Aorta (tissue), 5 donors: ENCODE measurements around the gene RNF167. TPM values are rescaled to one million over a fixed set of nuclear protein-coding genes. Genes with fewer than 3 reads are reported as not detected.

Source experiments
- ATAC-seq: fragments of 200-7000 bp; cut with Tn5 transposase; one replicate; pipeline ENCODE4 v1.9.1; 2022; ENCODE audit warnings: moderate library complexity; ENCODE audit not compliant: low FRiP score
- DNase-seq, 2 donors: peaks; one replicate each; pipeline ENCODE4 v3.0.0-alpha.2; 2020
- H3K27ac ChIP-seq, 2 donors: one replicate each; pipeline ENCODE4 v1.5.1; 2013; ENCODE audit warnings: low read length in 2 of 2, mild to moderate bottlenecking in 2 of 2, moderate library complexity in 2 of 2, control low read depth in 1 of 2, inconsistent platforms in 1 of 2, low read depth in 1 of 2
- H3K27me3 ChIP-seq, 2 donors: one replicate each; pipeline ENCODE4 v1.6.1; 2013; ENCODE audit warnings: control low read depth in 1 of 2, low read length in 1 of 2, mild to moderate bottlenecking in 1 of 2, moderate library complexity in 1 of 2; ENCODE audit not compliant: insufficient read depth in 2 of 2, control insufficient read depth in 1 of 2
- H3K36me3 ChIP-seq, 2 donors: one replicate each; pipeline ENCODE4 v1.6.1; 2013; ENCODE audit warnings: control low read depth in 1 of 2, low read length in 1 of 2, mild to moderate bottlenecking in 1 of 2; ENCODE audit not compliant: insufficient read depth in 2 of 2, control insufficient read depth in 1 of 2
- H3K4me1 ChIP-seq, 2 donors: one replicate each; pipeline ENCODE4 v1.6.1; 2013; ENCODE audit warnings: low read length in 2 of 2, control low read depth in 1 of 2, mild to moderate bottlenecking in 1 of 2, moderate library complexity in 1 of 2; ENCODE audit not compliant: insufficient read depth in 2 of 2, control insufficient read depth in 1 of 2
- H3K4me3 ChIP-seq, 2 donors: one replicate each; pipeline ENCODE4 v1.5.1; 2013; ENCODE audit warnings: low read length in 2 of 2, control low read depth in 1 of 2, mild to moderate bottlenecking in 1 of 2
- H3K9me3 ChIP-seq: one replicate; pipeline ENCODE4 v1.6.1; 2013; ENCODE audit warnings: mild to moderate bottlenecking, low read length; ENCODE audit not compliant: control insufficient read depth
- WGBS, 2 donors: extraction: QIAGEN DNeasy Blood & Tissue Kit; methylation state at CpG; one replicate each; pipeline ENCODE4 v1.1.7; 2013; 5-methylcytosine and 5-hydroxymethylcytosine counted together
- intact Hi-C, 2 donors: fragments of 100-400 bp; cut with DNase I; formaldehyde crosslinking; loops; one replicate each; pipeline versions ENCODE4 v1.14.2 to v1.15.0; 2022
- polyA plus RNA-seq, 2 donors: library from polyadenylated mRNA; stranded (reverse); fragments of 200-250 nt; gene quantifications; one replicate each; pipeline ENCODE4 v1.2.3, GENCODE V29; 2013
- total RNA-seq, 2 donors: library from RNA; stranded (reverse); fragmentation: NEBNext Ultra II Directional; extraction: Animal tissue kit (Norgen Biotek cat#: 25700); gene quantifications; one replicate each; pipeline ENCODE4 v1.2.1, GENCODE V29; 2021
- donor health status: healthy with polysubstance abuse.
- donor health status: Bipolar disorder and iron deficiency.
- donor health status: DM: no; HTN: no; CAD: no.
- donor health status: DM: no; HTN: no; CAD: no.
- donor health status: DM: yes; HTN: yes; CAD: no.

The RNF167 gene
- total and polyA plus RNA-seq, 4 donors, result 39.3 to 89.3 (median 48.7) TPM

DNA sequence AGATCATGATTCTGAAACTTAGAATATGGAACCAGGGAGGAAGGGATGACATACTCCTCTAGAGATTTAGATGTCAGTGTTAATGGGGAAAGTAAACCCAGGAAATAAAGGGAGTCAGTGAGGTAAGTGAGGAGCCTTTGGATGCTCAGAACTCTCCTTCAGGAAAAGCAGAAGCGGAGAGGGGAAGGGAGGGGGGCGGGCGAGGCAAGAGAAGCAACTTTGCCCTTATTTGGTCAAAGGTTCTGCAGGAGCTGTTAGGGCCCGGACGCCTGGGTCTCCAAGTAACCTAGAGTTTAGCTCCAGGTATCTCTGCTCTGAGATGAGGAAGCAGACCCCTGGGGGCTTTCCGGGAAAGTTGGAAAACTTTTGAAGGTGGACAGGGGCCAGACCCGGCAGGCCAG is 6.9 kb downstream of the RNF167 start:
- ATAC-seq, result no peak
- Histone ChIP-seq H3K36me3 (no peaks in the 10 kb centered on the region), H3K27me3 (peaks cover 0 to 2% of the 10 kb centered on the region in 2 donors), H3K27ac (peak overlapping the region; percentile 30 to 57), H3K9me3 (no peaks in the 10 kb centered on the region), H3K4me1 (no peaks in the 10 kb centered on the region), H3K4me3 (peak overlapping the region; percentile 72 to 92)
- peak in 1 of 2 donors; percentile 56 for DNase-seq
- WGBS, 2 donors, result 0% methylated on average over 7 of the region's 7 CpGs
- intact Hi-C loops, result loop anchor here in 1 of 2 donors (5.0 kb wide), 1 partner anchor 50 kb away; the partner anchor contains the start of genes INCA1 and KIF1C

DNA sequence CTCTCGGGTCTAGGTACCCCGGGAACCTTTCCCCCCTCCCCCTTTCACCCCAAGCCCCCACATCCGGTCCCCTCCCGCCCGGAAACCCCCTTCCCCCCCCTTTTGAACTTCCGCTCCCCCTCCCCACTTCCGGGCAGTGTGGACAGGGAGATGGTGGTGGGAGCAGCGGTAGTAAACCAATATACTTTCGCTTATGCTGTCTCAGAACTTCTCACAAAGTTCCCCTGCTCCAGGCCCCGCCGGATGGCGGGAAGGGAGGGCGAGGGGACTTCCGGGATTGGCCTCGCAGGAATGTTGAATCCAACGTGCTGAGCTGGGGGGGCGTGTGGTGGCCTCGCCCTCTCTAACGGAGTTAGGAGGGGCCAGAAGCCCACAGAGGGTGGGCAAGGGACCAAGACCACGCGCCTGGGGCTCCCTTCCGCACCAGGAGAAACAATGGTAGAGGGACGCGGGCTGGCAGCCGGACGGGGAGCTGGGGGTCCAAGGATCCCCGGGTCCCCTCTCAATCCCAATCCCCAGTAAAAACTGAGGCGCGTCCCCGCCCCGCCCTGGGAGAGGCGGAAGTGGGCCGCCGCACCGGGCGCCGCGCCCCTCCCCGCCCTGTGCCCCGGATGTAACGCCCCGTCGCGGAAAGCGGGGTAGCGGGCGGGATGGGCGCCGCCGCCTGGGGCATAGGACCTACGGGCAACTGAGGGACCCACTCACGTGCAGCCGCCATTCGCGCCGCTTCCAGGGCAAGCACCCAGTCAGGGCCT is 7.5 kb downstream of the RNF167 start:
- H3K4me1 ChIP-seq, result no peaks in the 10 kb centered on the region
- H3K9me3 ChIP-seq, result no peaks in the 10 kb centered on the region
- no peaks in the 10 kb centered on the region for H3K36me3 ChIP-seq
- ATAC-seq, result peak; percentile 62
- DNase-seq, result peak; percentile 82 to 90
- 0 to 1% methylated on average over 50 to 56 of the region's 56 CpGs for WGBS, 2 donors
- peak overlapping the region; percentile 72 to 92 for H3K4me3 ChIP-seq
- peak overlapping the region; percentile 57 to 96 for H3K27ac ChIP-seq
- H3K27me3 ChIP-seq, result peaks cover 0 to 2% of the 10 kb centered on the region in 2 donors
- intact Hi-C loops, result loop anchor here in 1 of 2 donors (5.0 kb wide), 1 partner anchor 50 kb away; the partner anchor contains the start of genes INCA1 and KIF1C

GRCh38 chr17:4948166-4948930 is 8.3 kb downstream of the RNF167 start, which contains the start of gene PFN1:
Gene PFN1 (minus strand): TSS chr17:4948530. CDS start chr17:4948394, 136 bp downstream.
- ATAC-seq (peak; percentile 88), DNase-seq (peak; percentile 95 to 96)
- no peaks in the 10 kb centered on the region for H3K4me1 ChIP-seq
- H3K36me3 ChIP-seq, result no peaks in the 10 kb centered on the region
- peak within 1 kb of the TSS; percentile 72 to 92 for H3K4me3 ChIP-seq
- intact Hi-C loops, result loop anchor here in 1 of 2 donors (5.0 kb wide), 1 partner anchor 49 kb away; the partner anchor contains the start of genes INCA1 and KIF1C
- WGBS, 2 donors, result 0 to 1% methylated on average over 58 to 59 of the region's 59 CpGs
- H3K27me3 ChIP-seq, result peaks cover 0 to 2% of the 10 kb centered on the region in 2 donors
- no peaks in the 10 kb centered on the region for H3K9me3 ChIP-seq
- H3K27ac ChIP-seq, result peak within 1 kb of the TSS; percentile 83 to 96

DNA sequence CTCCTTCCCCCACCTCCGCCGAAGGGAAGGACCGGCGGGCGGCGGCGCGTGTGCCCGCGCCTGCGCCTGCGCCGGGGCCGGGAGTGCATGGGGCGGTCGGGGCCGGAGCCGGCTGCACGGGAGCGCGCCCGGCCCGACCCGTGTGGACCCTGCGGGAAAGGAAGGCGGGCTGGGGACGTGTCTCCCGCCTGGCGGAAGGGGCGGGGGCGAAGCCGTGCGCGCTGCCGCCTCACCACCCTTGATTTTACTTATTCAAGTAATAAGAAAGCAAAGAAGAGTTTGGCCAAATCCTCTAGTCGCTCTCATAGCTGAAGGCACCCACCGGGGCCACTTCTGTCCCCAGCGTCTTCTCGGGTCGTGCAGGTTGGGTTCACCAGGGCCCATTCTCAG is 8.9 kb downstream of the RNF167 start:
- intact Hi-C loops, result loop anchor here in 1 of 2 donors (1.0 to 5.0 kb wide), 2 partner anchors 18 to 48 kb away; partner anchors contain the start of genes INCA1, KIF1C and SPAG7
- no peaks in the 10 kb centered on the region for H3K9me3 ChIP-seq

DNA sequence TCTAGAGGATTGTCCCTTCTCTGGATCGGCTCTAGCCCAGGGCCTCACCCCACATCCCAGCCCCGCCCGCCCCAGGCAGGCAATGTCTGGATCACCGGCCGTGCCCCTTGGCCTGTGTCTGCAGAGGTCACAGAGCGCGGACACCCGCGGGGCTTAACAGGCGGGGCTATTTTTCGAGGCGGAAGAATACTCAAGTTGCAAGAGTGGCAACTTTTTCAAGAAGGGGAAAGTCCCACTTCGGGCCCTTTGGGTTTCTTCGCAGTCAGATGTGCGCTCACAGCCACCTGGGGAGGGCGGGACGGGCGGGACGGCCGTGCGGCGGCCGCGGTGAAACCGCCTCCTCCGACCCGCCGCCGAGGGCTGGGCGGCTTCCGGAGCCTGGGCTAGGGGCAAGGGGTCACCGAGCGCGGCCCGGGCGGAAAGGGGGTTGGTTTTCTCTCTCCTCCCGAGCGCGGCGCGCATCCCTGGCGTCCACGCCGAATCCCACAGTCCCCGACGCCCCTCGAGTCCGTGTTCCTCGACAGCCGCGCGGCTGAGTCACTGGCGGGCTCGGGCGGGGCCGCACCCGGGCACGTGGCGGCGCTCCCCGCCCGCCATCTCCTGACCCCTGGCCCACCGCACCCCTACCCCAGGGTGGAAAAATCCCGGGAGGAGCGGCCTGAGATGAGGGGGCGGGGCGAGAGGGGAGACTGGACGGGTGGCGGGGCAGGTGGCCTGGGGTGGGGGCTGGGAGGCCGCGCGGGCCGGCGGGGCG is 9.4 kb downstream of the RNF167 start:
- 1% methylated on average over 65 to 75 of the region's 75 CpGs for WGBS, 2 donors
- Histone ChIP-seq H3K4me1 (no peaks in the 10 kb centered on the region), H3K9me3 (no peaks in the 10 kb centered on the region)

More for the DNA sequence above, 8.9 kb downstream of the RNF167 start:
- peaks cover 0 to 2% of the 10 kb centered on the region in 2 donors for H3K27me3 ChIP-seq
- H3K4me1 ChIP-seq, result no peaks in the 10 kb centered on the region
- ATAC-seq, result peak; percentile 90
- peak overlapping the region in 1 of 2 donors; percentile 89 for H3K27ac ChIP-seq
- WGBS, 2 donors, result 0% methylated on average over 20 to 40 of the region's 40 CpGs
- DNase-seq, result peak; percentile 91 to 94
- H3K36me3 ChIP-seq, result no peaks in the 10 kb centered on the region
- peak overlapping the region; percentile 72 to 75 for H3K4me3 ChIP-seq

DNA sequence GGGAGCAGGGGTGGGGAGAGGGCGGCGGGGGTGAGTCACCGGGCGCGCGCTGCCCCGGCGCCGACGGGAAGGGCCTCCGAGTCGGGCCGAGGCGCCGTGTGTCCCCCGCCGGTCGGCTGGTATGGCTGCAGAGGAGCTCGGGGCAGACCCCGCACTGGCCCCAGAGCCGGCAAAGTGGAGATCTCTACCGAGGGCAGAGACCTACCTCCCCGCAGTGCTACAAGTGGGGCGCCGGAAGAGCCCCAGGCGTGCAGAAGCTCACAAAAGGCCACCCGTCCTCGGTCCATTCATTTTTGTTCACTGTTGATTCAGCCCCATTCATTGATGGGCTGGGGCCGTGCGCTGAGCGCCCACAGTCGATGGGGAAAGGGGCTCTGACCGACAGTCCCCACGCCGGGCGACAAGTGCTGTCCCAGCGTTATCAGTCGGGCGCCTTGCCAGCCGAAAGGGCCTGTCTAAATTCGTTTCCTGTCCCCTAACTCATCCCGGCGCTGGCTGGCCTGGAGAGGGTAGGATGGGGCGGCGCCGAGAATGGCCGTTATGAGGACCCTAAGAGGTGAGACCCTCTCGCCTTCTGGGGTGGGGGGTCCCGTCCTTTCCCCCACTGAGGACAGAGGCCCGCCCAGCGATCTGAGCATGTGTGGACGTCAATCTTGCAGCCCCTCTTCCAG is 10.1 kb downstream of the RNF167 start:
- no peaks in the 10 kb centered on the region for H3K4me1 ChIP-seq

More for the DNA sequence above, 9.4 kb downstream of the RNF167 start:
- peak; percentile 24 for ATAC-seq
- Histone ChIP-seq H3K27ac (peak overlapping the region; percentile 83 to 89), H3K36me3 (no peaks in the 10 kb centered on the region), H3K27me3 (peaks cover 0 to 2% of the 10 kb centered on the region in 2 donors), H3K4me3 (peak overlapping the region; percentile 72 to 75)
- DNase-seq, result peak; percentile 85 to 92
- intact Hi-C loops, result loop anchor here in 1 of 2 donors (1.0 to 5.0 kb wide), 2 partner anchors 18 to 48 kb away; partner anchors contain the start of genes INCA1, KIF1C and SPAG7

DNA sequence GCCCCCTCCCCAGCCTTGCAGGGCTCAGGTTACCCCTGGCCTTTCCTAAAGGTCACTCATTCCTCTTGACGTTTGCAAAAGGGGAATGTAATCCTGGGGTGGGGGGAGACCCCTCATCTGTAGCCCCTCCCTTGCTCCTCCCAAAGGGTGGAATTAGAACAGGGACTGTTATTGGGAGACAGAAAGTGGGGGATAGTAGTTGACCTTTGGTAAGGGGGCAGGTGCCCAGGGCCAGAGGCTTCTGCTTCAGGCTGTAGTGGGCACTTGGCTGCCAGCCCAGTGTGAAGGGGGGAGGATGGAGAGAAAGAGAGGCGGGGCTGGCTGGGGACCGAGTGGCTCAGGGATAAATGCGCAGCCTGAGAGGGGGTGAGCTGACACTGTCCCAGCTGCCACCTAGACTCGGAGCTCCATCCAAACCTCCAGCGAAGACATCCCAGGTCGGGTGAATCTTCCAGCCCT is 10.7 kb downstream of the RNF167 start, which contains the start of gene ENO3:
Gene ENO3 (plus strand): TSS at position 374 of the 459 bp plus-strand sequence. CDS start 711 bp downstream, outside the sequence.
- Histone ChIP-seq H3K36me3 (no peaks in the 10 kb centered on the region), H3K27me3 (peaks cover 0 to 2% of the 10 kb centered on the region in 2 donors), H3K27ac (peak within 1 kb of the TSS; percentile 83 to 88), H3K9me3 (no peaks in the 10 kb centered on the region), H3K4me3 (peak within 1 kb of the TSS; percentile 20 to 72), H3K4me1 (no peaks in the 10 kb centered on the region)
- intact Hi-C loops, result no loop called here
- 32 to 40% methylated on average over 7 of the region's 7 CpGs for WGBS, 2 donors
- ATAC-seq (no peak), DNase-seq (peak in 1 of 2 donors; percentile 66)

More for the DNA sequence above, 10.1 kb downstream of the RNF167 start:
- WGBS, 2 donors, result 5 to 10% methylated on average over 37 to 52 of the region's 52 CpGs
- peak overlapping the region; percentile 72 to 75 for H3K4me3 ChIP-seq
- DNase-seq, result peak; percentile 77 to 87
- H3K27ac ChIP-seq, result peak overlapping the region; percentile 83 to 88
- peaks cover 0 to 2% of the 10 kb centered on the region in 2 donors for H3K27me3 ChIP-seq
- H3K9me3 ChIP-seq, result no peaks in the 10 kb centered on the region
- peak; percentile 9 for ATAC-seq
- intact Hi-C loops, result no loop called here
- no peaks in the 10 kb centered on the region for H3K36me3 ChIP-seq
